Body of pancreas (tissue), 4 donors: ENCODE measurements around the gene TMEM130.

Experiments used
- POLR2A ChIP-seq, 3 donors: fragments of 450-650 bp; IDR thresholded peaks; one replicate each; pipeline ENCODE4 v1.6.1; 2016; ENCODE audit warnings: antibody characterized with exemption in 3 of 3, mild to moderate bottlenecking in 2 of 3
- TF ChIP-seq, protein P1 (sequence below), 7 experiments: fragments of 450-650 bp in 4 of 7; fragments of 200-600 bp in 3 of 7; sonication (generic) in 3 of 7; IDR thresholded peaks; one replicate each; pipeline ENCODE4 v1.5.1; 2016 to 2019; ENCODE audit warnings: antibody characterized with exemption in 7 of 7

DNA sequence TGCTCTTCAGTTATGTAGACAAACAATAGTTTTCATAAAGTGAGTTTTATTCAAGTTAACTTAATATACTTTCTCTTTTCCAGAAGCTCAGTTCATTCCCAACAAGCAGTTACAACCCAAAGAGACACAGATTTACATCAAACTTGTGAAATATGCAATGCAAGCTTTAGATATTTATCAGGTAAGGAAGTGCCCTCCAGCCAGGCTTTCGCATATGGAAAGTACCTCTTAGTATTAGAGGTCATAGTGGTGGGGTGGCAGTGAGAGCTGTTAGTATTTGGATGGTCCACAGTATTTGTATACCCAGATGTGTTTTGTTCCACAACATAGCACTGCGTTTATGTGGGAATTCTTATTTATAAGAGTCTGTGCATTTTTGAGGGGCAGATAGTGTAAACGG lies 40.6 kb upstream of the TMEM130 start:
- TF ChIP-seq, protein P1, sequence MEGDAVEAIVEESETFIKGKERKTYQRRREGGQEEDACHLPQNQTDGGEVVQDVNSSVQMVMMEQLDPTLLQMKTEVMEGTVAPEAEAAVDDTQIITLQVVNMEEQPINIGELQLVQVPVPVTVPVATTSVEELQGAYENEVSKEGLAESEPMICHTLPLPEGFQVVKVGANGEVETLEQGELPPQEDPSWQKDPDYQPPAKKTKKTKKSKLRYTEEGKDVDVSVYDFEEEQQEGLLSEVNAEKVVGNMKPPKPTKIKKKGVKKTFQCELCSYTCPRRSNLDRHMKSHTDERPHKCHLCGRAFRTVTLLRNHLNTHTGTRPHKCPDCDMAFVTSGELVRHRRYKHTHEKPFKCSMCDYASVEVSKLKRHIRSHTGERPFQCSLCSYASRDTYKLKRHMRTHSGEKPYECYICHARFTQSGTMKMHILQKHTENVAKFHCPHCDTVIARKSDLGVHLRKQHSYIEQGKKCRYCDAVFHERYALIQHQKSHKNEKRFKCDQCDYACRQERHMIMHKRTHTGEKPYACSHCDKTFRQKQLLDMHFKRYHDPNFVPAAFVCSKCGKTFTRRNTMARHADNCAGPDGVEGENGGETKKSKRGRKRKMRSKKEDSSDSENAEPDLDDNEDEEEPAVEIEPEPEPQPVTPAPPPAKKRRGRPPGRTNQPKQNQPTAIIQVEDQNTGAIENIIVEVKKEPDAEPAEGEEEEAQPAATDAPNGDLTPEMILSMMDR (IDR thresholded peaks at IDR 0.05): no peak
- no peak for TF ChIP-seq POLR2A (IDR thresholded peaks at IDR 0.05)
